ENCODE data around the gene SUDS3.

The SUDS3 gene

DNA sequence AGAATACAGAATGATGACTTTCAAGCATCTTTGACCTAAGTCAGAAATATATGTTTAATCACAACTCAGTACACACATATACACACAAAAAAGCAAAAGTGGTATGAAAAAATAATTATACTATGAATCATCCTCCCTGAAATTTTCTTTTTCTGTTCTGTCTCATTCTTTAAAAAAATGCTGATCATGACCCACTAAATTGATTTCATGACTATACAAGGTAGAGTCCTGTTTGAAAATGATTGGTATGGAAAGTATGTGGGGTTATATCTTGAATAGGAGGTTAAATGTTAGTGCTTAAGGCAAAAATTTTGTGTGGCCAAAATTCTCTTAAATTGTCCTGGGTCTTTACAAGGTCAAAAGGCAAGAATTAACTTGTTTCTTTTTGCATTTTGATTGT lies 80.4 kb downstream of the SUDS3 start:
- DNase-seq = no peak

DNA sequence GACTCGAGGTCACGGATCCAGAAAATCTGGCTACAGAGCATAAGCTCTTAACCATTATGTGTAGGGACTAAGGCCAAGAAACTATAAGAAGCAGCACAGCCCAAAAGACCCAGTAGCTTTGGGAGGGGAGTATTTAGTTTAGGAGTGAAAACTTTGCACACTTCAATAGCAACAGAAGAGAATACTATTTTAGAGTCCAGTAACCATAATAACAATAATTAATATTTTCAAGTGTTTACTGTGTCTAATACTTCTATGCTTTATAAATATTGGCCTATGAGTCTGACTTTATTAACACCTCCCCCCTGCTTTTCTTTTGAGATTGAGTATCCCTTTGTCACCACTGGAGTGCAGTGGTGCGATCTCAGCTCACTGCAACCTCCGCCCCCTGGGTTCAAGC lies 82.8 kb downstream of the SUDS3 start:
- no peak for DNase-seq

DNA sequence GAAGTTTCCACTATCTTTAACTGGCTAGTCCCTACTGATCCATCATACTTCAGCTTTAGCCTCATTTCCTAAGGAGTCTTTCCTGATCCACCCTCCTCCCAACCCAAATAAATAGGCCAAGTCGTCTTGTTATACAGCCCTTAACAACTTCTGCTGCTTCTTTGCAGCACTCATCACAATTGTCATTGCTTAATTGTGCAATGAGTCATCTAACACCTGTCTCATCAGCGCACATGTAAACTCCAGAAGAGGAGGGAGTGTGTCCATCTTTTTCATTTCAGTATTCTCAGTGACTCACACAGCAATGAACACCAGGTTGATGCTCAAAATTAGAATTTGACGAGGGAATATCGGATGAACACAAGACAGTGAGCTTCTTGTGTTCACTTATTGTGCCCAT lies 87.3 kb downstream of the SUDS3 start:
- DNase-seq = peak; percentile 56

DNA sequence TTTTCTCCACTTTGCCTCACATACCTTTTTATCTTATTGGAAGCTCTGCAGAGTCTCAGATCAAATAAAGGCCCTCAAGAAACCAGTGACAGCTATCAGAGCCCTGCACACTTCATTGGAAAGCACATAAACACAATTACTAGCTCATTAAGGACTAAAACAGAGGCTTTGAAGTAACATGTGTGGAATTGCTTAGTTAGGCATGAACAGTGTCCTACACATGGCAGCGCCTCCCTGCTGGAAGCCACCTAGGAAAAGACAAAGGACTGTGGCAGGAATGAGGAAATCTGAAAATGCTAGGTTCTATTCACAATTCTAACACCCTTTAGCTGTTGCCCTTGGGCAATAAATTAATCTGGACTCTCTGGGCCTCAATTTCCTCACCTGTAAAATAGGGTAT lies 89.4 kb downstream of the SUDS3 start:
- no peak for DNase-seq
